NB4 (cell line): ENCODE measurements around the gene FAM221A.

Experiments used
- POLR2A ChIP-seq: IDR thresholded peaks from 2 replicates; pipeline ENCODE4 v1.6.1; 2011; ENCODE audit warnings: mild to moderate bottlenecking; ENCODE audit not compliant: insufficient read length; ENCODE audit errors: extremely low read depth
- TF ChIP-seq, protein P1 (sequence below): IDR thresholded peaks from one replicate; pipeline ENCODE4 v1.5.1; 2012; ENCODE audit warnings: low read depth, low read length

DNA sequence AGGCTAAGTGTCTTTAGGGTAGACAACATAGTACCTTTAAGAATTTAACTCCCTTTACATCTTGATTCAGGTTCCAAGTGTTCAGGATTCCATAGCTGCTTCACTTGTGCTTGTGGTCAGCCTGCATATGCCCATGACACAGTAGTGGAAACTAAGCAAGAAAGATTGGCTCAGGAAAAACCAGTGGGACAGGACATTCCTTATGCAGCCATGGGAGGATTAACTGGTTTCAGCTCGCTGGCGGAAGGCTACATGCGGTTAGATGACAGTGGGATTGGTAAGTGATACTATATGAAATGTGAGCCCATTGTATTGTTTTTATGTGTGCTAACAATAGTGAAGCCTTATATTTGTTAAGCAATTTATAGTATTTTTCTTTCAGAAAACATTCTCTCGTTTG lies 11.3 kb downstream of the FAM221A start:
- TF ChIP-seq, protein P1, sequence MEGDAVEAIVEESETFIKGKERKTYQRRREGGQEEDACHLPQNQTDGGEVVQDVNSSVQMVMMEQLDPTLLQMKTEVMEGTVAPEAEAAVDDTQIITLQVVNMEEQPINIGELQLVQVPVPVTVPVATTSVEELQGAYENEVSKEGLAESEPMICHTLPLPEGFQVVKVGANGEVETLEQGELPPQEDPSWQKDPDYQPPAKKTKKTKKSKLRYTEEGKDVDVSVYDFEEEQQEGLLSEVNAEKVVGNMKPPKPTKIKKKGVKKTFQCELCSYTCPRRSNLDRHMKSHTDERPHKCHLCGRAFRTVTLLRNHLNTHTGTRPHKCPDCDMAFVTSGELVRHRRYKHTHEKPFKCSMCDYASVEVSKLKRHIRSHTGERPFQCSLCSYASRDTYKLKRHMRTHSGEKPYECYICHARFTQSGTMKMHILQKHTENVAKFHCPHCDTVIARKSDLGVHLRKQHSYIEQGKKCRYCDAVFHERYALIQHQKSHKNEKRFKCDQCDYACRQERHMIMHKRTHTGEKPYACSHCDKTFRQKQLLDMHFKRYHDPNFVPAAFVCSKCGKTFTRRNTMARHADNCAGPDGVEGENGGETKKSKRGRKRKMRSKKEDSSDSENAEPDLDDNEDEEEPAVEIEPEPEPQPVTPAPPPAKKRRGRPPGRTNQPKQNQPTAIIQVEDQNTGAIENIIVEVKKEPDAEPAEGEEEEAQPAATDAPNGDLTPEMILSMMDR: no peak
- no peak for TF ChIP-seq POLR2A
